ENCODE data around the gene MPDU1.

MPDU1 gene

GRCh38 chr17:7575959-7576358, 7.7 kb upstream of the MPDU1 start:
- no peak for DNase-seq (ENCODE audit: low read depth)
- no peak overlapping the region for H3K4me3 ChIP-seq (ENCODE audit: control insufficient read depth, low read depth, low read length)
- TF ChIP-seq CTCF (IDR thresholded peaks at IDR 0.05; ENCODE audit: control insufficient read depth, insufficient read depth, low read depth, low read length, missing control alignments) = no peak

- H3K4me3 ChIP-seq (ENCODE audit: control insufficient read depth, low read depth, low read length) = no peak overlapping the region
- no peak for DNase-seq (ENCODE audit: low read depth)
- no peak for TF ChIP-seq CTCF (IDR thresholded peaks at IDR 0.05; ENCODE audit: control insufficient read depth, insufficient read depth, low read depth, low read length, missing control alignments)
Observed at GRCh38 chr17:7576432-7576937, 7.2 kb upstream of the MPDU1 start.

- no peak for TF ChIP-seq CTCF (IDR thresholded peaks at IDR 0.05; ENCODE audit: control insufficient read depth, insufficient read depth, low read depth, low read length, missing control alignments)
- H3K4me3 ChIP-seq (ENCODE audit: control insufficient read depth, low read depth, low read length) = no peak overlapping the region
- DNase-seq (ENCODE audit: low read depth) = no peak
Observed at GRCh38 chr17:7577327-7578199, 6.1 kb upstream of the MPDU1 start.

- peak; percentile 70 for DNase-seq (ENCODE audit: low read depth)
- TF ChIP-seq CTCF (IDR thresholded peaks at IDR 0.05; ENCODE audit: control insufficient read depth, insufficient read depth, low read depth, low read length, missing control alignments) = no peak
- peak within 1 kb of the TSS; percentile 15 for H3K4me3 ChIP-seq (ENCODE audit: control insufficient read depth, low read depth, low read length)
Observed at GRCh38 chr17:7579001-7579833, 4.4 kb upstream of the MPDU1 start, which contains the start of gene CD68. TSS of gene CD68 (plus strand) at chr17:7579638. CDS start at chr17:7579678, 40 bp downstream.

- no peak for TF ChIP-seq CTCF (IDR thresholded peaks at IDR 0.05; ENCODE audit: control insufficient read depth, insufficient read depth, low read depth, low read length, missing control alignments)
- no peak for DNase-seq (ENCODE audit: low read depth)
- H3K4me3 ChIP-seq (ENCODE audit: control insufficient read depth, low read depth, low read length) = peak overlapping the region; percentile 4
Observed at GRCh38 chr17:7579834-7580603, 3.6 kb upstream of the MPDU1 start.

Data from AG09309 (cell line).